Gastroesophageal sphincter (tissue), 2 donors: ENCODE measurements around the gene LENEP.

Experiments
- POLR2A ChIP-seq, 2 donors: fragments of 450-650 bp; IDR thresholded peaks; one replicate each; pipeline ENCODE4 v1.6.1; 2017; ENCODE audit warnings: antibody characterized with exemption in 2 of 2, mild to moderate bottlenecking in 2 of 2, moderate library complexity in 1 of 2
- POLR2AphosphoS5 ChIP-seq: sonication (generic); formaldehyde crosslinking; IDR thresholded peaks from one replicate; pipeline ENCODE4 v1.6.1; 2017; ENCODE audit warnings: antibody characterized with exemption

DNA sequence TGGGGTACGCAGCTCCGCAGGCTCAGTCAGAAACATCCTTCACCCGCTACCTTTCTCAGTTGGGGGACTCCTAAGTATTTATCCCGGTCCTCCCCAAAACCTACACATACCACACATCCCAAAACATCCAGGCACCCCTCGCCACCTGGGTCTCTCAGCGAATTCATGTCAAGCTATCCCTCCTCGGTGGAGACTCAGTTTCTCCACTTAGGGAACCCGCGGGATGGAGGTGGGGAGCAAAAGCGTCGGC, 8.0 kb downstream of the LENEP start:
- no peak for TF ChIP-seq POLR2A (IDR thresholded peaks at IDR 0.05)
- no peak for TF ChIP-seq POLR2AphosphoS5
